HEK293 (cell line): ENCODE data around the gene SLC2A8.

Source experiments
- BCL11B ChIP-seq: fragments of 450-650 bp; formaldehyde crosslinking; IDR thresholded peaks from 2 replicates; pipeline ENCODE4 v1.5.1; 2016; ENCODE audit warnings: low read depth, missing biosample characterization, missing genetic modification characterization
- GLIS2 ChIP-seq: fragments of 450-650 bp; formaldehyde crosslinking; IDR thresholded peaks from 2 replicates; pipeline ENCODE4 v1.5.1; 2016; ENCODE audit warnings: missing biosample characterization, missing genetic modification characterization
- OSR2 ChIP-seq: fragments of 450-650 bp; formaldehyde crosslinking; IDR thresholded peaks from 2 replicates; pipeline ENCODE4 v1.5.1; 2016; ENCODE audit warnings: missing biosample characterization, missing genetic modification characterization
- PATZ1 ChIP-seq: fragments of 450-650 bp; formaldehyde crosslinking; IDR thresholded peaks from 2 replicates; pipeline ENCODE4 v1.5.1; 2016; ENCODE audit warnings: missing biosample characterization, missing genetic modification characterization
- PRDM1 ChIP-seq: fragments of 450-650 bp; formaldehyde crosslinking; IDR thresholded peaks from 2 replicates; pipeline ENCODE4; 2016; ENCODE audit warnings: missing biosample characterization, missing genetic modification characterization
- PRDM6 ChIP-seq: fragments of 450-650 bp; formaldehyde crosslinking; IDR thresholded peaks from 2 replicates; pipeline ENCODE4 v1.5.1; 2017; ENCODE audit warnings: missing biosample characterization, missing genetic modification characterization
- ZBTB10 ChIP-seq: fragments of 450-650 bp; formaldehyde crosslinking; IDR thresholded peaks from 2 replicates; pipeline ENCODE4 v1.5.1; 2016; ENCODE audit warnings: missing biosample characterization, missing genetic modification characterization
- ZBTB11 ChIP-seq: fragments of 450-650 bp; formaldehyde crosslinking; conservative IDR thresholded peaks from 2 replicates; pipeline ENCODE4 v1.5.1; 2016; ENCODE audit warnings: low read depth, missing biosample characterization, missing genetic modification characterization
- ZFHX2 ChIP-seq: fragments of 450-650 bp; formaldehyde crosslinking; conservative IDR thresholded peaks from 2 replicates; pipeline ENCODE4 v1.5.1; 2016; ENCODE audit warnings: missing biosample characterization, missing genetic modification characterization
- ZNF10 ChIP-seq: fragments of 450-650 bp; formaldehyde crosslinking; IDR thresholded peaks from 2 replicates; pipeline ENCODE4 v1.5.1; 2017; ENCODE audit warnings: missing biosample characterization, missing genetic modification characterization
- ZNF18 ChIP-seq: fragments of 450-650 bp; formaldehyde crosslinking; IDR thresholded peaks from 2 replicates; pipeline ENCODE4 v1.5.1; 2016; ENCODE audit warnings: missing biosample characterization, missing genetic modification characterization
- ZNF184 ChIP-seq: fragments of 450-650 bp; IDR thresholded peaks from 2 replicates; pipeline ENCODE4 v1.5.1; 2018; ENCODE audit warnings: missing biosample characterization, mild to moderate bottlenecking, missing genetic modification characterization
- ZNF2 ChIP-seq: fragments of 450-650 bp; formaldehyde crosslinking; IDR thresholded peaks from 2 replicates; pipeline ENCODE4 v1.5.1; 2016; ENCODE audit warnings: missing biosample characterization, missing genetic modification characterization
- ZNF211 ChIP-seq: fragments of 450-650 bp; formaldehyde crosslinking; IDR thresholded peaks from 2 replicates; pipeline ENCODE4 v1.5.1; 2016; ENCODE audit warnings: low read depth, missing biosample characterization, missing genetic modification characterization
- ZNF248 ChIP-seq: fragments of 450-650 bp; formaldehyde crosslinking; IDR thresholded peaks from 2 replicates; pipeline ENCODE4 v1.5.1; 2017; ENCODE audit warnings: missing biosample characterization, missing genetic modification characterization
- ZNF302 ChIP-seq: fragments of 450-650 bp; formaldehyde crosslinking; IDR thresholded peaks from 2 replicates; pipeline ENCODE4 v1.5.1; 2016; ENCODE audit warnings: missing biosample characterization, missing genetic modification characterization, low read depth
- ZNF354C ChIP-seq: fragments of 450-650 bp; formaldehyde crosslinking; IDR thresholded peaks from 2 replicates; pipeline ENCODE4 v1.5.1; 2016; ENCODE audit warnings: missing biosample characterization, missing genetic modification characterization, low read depth, borderline replicate concordance
- ZNF426 ChIP-seq: fragments of 450-650 bp; formaldehyde crosslinking; IDR thresholded peaks from 2 replicates; pipeline ENCODE4 v1.5.1; 2017; ENCODE audit warnings: missing biosample characterization, missing genetic modification characterization, mild to moderate bottlenecking, inconsistent platforms, moderate library complexity
- ZNF510 ChIP-seq: fragments of 450-650 bp; formaldehyde crosslinking; IDR thresholded peaks from 2 replicates; pipeline ENCODE4 v1.5.1; 2018; ENCODE audit warnings: mild to moderate bottlenecking, missing genetic modification characterization, missing biosample characterization; ENCODE audit not compliant: insufficient replicate concordance
- ZNF585B ChIP-seq: fragments of 450-650 bp; formaldehyde crosslinking; IDR thresholded peaks from 2 replicates; pipeline ENCODE4 v1.5.1; 2016; ENCODE audit warnings: missing biosample characterization, missing genetic modification characterization
- ZNF596 ChIP-seq: fragments of 450-650 bp; IDR thresholded peaks from 2 replicates; pipeline ENCODE4 v1.5.0; 2018; ENCODE audit warnings: missing biosample characterization, mild to moderate bottlenecking, missing genetic modification characterization, moderate library complexity
- ZNF610 ChIP-seq: fragments of 450-650 bp; formaldehyde crosslinking; IDR thresholded peaks from 2 replicates; pipeline ENCODE4 v1.5.1; 2016; ENCODE audit warnings: missing biosample characterization, missing genetic modification characterization, borderline replicate concordance
- ZNF776 ChIP-seq: fragments of 450-650 bp; formaldehyde crosslinking; IDR thresholded peaks from 2 replicates; pipeline ENCODE4 v1.5.0; 2017; ENCODE audit warnings: missing biosample characterization, missing genetic modification characterization, borderline replicate concordance
- ZSCAN23 ChIP-seq: fragments of 450-650 bp; formaldehyde crosslinking; IDR thresholded peaks from 2 replicates; pipeline ENCODE4 v1.5.1; 2016; ENCODE audit warnings: missing biosample characterization, missing genetic modification characterization
- ZSCAN30 ChIP-seq: fragments of 450-650 bp; IDR thresholded peaks from 2 replicates; pipeline ENCODE4 v1.5.1; 2018; ENCODE audit warnings: missing biosample characterization, mild to moderate bottlenecking, missing genetic modification characterization, moderate library complexity

Gene SLC2A8

GRCh38 chr9:127390563-127390962 is 6.4 kb upstream of the SLC2A8 start (continued):
- TF ChIP-seq ZSCAN30 (tag by site-specific recombination) (no peak), ZNF776 (tag by site-specific recombination) (no peak), ZNF248 (tag by site-specific recombination) (no peak), ZNF354C (tag by site-specific recombination) (no peak), ZNF426 (tag by site-specific recombination) (no peak), ZNF2 (tag by site-specific recombination) (no peak), PRDM6 (no peak), ZNF211 (tag by site-specific recombination) (no peak), ZNF302 (tag by site-specific recombination) (no peak), ZNF596 (tag by site-specific recombination) (no peak), OSR2 (tag by site-specific recombination) (no peak), ZNF585B (tag by site-specific recombination) (no peak), ZSCAN23 (tag by site-specific recombination) (no peak), PRDM1 (tag by site-specific recombination) (no peak), ZNF184 (tag by site-specific recombination) (no peak), ZNF610 (tag by site-specific recombination) (no peak), ZBTB10 (no peak), ZBTB11 (no peak), ZNF18 (tag by site-specific recombination) (no peak), PATZ1 (tag by site-specific recombination) (0 out of 2 replicates have a peak, but pooled peaks have one; percentile 37), BCL11B (tag by site-specific recombination) (no peak), ZNF510 (tag by site-specific recombination) (no peak), ZNF10 (tag by site-specific recombination) (0 out of 2 replicates have a peak, but pooled peaks have one; percentile 36), GLIS2 (peak; percentile 42; the same call in 1 of the 2 replicates), ZFHX2 (no peak)
